HG03175 (cell line): ENCODE results near the gene USP7.
"Not testable (repeated sequence)": the region's sequence is repeated elsewhere in the genome, so short reads cannot be mapped to it uniquely, and the experiment has no call there.

Source experiments
- ATAC-seq: cut with Tn5 transposase; IDR thresholded peaks from one replicate; pipeline ENCODE4 v1.9.1; 2021; ENCODE audit warnings: mild to moderate bottlenecking, moderate library complexity; ENCODE audit not compliant: unreplicated experiment

USP7 gene

DNA sequence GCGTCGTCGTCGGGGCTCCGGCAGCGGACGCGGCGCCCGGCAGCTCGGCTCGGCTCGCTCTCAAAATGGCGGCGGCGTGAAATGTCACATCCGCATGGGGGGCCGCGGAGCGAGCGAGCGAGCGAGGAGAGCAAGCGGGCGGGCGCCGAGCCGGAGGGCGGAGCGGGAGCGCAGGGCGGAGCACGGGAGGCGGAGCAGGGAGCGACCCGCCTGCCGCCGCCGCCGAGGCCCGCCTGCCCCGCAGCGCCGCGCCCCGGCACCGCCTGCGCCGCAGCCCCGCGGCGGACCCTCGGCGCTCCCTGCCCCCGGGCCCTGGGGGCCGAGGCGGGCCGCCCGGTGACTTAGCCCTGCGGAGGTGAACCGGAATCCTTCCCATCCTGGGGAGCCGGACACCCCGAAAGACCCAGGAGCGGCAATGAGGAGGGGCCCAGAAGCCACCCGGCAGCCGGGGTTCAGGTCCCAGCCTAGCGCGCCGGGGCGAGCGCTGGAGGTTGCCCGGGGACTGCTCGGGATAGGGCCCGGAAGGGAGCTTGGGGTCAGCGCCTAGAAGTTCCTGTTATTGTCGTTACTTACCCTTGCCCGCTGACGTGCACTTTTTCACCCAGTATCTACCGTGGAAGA lies at the start of gene USP7:
TSS of gene USP7 (minus strand) at position 86 of the 621 bp plus-strand sequence. CDS start 621 bp downstream, outside the sequence.
- peak; percentile 86 for ATAC-seq

DNA sequence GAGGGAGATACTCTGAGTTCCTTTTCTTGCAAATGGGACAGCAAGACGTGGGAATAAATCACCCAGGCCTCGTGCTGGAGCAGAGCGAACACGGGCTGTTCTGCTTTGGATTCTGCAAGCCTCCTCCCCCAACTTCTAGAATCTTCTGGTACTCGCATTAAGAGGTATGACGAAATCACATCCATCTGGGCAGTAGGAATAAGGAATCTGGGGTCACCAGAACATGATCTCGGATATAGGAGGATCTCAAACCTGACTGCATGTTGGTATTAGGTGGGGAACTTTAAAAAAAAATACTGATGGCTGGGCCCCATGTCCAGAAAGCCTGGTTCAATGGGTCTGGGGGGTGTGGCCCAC lies 49.8 kb upstream of the USP7 start:
- ATAC-seq: no peak

DNA sequence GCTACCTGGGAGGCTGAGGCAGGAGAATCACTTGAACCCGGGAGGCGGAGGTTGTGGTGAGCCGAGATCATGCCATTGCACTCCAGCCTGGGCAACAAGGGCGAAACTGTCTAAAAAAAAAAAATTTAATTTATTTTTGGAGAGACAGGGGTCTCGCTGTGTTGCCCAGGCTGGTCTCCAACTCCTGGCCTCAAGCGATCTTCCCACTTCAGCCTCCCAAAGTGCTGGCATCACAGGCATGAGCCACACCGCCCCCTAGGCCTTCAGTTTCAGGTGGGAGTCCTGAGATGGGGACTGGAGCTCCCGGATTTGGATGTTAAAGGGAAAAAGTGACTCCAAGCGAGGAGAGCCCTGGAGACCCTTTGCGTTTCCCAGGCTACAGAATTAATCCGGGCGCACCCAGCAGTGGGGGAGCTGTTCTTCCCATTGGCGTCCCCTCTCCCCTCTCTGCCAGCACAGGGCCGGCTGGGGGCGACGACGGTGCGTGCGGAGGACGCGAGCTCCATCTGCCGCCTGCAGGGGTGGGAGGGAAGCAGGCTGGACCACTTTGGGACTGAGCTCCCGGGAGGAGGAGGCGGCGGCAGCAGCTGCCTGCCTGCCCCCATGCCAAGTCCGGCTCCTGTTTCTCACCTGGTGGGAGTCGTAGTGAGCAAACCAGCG lies 49.3 kb upstream of the USP7 start:
- ATAC-seq: no peak

DNA sequence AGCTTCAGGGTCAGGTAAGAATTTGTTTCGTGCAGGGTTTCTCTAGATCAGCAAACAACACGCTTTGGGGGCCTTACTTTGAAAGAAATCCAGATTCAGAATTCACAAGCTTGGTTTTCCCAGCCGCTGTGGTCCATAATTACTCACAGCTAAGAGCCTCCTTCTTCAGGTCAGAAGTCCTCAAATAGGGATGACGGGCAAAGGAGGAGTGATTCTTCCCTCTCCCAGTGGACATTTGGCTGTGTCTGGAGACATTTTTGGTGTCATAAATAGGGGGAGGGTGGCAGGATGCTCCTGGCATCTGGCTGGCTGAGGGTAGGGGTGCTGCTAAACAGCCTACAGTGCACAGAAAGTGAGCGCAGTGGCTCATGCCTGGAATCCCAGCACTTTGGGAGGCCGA lies 48.6 kb upstream of the USP7 start:
- ATAC-seq: no peak

DNA sequence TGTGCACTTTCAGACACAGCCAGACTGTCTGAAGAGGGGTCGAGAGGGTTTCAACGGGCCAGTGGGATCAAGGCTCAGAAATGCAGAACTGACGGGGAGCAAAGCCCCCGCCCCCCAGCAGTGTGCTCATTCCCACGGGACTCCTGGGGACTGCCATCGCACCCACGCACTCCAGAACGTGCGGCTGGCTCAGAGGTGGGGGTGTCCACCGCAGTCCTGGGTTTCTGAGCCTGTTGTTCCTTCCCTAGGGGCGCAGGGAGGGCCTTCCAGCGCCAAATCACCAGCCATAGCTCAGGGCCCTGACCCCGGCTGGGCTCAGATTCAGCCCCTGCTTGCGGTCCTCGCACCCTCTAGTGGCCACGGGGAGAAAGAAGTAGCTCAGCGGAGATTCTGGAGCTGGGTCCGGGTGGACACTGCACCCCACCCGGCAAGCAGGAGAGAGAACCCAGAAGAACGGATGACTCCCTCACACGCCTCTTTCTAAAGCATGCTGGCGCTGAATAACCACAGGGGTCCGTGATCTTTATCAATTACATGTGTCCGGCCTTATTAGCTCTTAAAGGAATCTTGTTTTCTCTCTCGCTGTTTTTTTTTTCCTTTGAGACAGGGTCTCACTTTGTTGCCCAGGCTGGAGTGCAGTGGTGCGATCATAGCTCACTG lies 45.0 kb upstream of the USP7 start:
- peak; percentile 85 for ATAC-seq

DNA sequence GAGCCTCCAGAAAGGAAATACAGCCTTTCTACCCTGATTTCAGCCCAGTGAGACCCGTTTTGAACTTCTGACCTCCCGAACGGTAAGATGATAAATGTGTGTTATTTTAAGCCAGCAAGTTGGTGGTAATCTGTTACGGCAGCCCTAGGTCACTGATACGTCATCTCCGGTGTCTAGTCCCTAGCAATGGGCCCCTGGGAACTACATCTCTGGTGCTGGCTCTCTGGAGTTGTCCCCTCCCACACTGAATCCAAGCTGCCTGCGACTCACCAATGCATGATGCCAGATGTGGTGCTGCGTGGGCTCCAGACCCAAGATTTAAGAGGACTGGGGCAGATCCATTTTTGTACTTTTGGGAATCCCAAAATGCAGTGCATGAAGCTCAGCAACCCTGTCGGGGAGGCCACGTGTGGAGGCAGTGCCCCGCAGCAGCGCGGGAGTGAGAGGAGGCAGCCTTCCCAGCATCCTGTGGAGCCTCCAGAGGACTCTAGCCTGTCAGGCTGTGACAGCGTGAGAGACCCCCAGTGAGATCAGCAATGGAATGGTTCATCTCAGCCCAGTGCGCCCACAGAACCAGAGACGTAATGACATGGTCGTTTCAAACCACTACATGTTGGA lies 43.6 kb upstream of the USP7 start:
- no peak for ATAC-seq

DNA sequence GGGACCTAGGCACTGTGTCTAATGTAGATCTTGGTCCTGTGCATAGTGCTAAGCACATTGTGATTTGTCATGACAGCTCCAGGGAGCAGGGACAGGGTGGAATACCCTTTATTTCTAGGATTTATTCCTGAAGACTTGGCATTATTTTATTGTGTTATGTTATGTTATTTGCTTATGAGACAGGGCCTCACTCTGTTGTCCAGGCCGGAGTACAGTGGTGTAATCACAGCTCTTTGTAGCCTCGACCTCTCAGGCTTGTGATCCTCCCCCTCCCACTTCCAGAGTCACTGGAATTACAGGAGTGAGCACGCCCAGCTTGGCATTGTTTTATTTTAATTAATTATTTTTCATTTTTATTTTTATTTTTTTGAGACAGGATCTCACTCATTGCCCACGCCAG lies 40.5 kb upstream of the USP7 start:
- no peak for ATAC-seq

DNA sequence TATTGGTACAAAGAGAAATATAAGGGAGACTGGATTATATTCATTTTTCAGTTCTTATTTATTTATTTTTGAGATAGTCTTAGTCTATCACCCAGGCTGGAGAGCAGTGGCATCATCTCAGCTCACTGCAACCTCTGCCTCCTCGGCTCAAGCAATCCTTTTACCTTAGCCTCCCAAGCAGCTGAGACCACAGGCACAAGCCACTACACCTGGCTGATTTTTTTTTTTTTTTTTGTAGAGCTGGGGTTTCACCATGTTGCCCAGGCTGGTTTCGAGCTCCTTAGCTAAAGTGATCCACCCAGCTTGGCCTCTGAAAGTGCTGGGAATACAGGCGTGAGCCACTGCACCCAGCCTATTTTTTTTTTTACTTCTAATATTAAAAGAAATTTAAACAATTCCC lies 40.1 kb upstream of the USP7 start:
- no peak for ATAC-seq

DNA sequence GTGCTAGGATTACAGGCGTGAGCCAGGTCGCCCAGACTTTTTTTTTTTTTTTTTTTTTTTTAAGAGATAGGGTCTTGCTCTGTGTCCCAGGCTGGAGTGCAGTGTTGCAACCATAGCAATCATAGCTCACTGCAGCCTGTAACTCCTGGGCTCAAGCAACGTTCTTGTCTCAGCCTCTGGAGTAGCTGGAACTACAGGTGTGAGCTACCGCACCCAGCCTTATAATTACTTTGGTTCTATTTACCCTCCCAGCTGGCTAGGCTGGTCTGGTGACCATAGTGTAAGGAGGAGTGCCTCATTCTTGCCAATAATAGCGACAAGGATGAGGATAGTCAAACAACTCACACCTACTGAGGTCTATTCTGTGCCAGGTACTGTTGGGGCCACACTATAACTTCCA lies 39.6 kb upstream of the USP7 start:
- no peak for ATAC-seq

DNA sequence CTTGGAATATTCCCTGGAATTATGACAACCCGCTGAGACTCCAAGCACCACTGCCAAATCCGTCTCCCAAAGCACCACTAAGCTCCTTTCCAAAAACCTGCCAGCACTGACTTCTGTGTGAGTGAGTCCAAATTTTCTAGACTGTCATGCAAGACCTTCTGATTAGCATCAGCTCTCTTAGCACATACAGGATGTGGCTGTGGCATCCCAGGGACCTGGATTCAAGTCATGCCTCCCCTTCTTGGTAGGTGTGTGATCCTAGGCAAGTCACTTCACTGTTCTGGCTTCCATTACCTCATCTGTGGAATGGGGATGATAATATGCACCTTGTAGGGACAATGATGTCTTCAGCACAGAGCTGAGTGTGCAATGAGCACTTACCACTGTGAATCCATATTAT lies 38.3 kb upstream of the USP7 start:
- ATAC-seq: no peak

DNA sequence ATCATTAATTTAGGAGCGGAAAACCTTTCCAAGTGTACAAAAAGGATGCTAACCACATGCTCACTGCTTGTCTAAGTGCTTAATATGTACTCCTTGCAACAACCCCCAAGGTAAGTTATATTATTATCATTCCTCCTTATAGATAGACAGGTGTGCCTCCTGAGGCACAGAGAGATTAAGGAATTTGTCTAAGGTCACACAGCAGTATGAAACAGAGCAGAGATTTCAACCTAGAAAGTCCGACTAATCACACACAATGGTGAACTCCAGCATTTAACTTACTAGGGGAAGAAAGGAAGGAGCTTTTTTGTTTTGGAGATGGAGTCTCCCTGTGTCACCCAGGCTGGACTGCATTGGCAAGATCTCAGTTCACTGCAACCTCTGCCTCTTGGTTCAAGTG lies 37.0 kb upstream of the USP7 start:
- ATAC-seq: no peak

DNA sequence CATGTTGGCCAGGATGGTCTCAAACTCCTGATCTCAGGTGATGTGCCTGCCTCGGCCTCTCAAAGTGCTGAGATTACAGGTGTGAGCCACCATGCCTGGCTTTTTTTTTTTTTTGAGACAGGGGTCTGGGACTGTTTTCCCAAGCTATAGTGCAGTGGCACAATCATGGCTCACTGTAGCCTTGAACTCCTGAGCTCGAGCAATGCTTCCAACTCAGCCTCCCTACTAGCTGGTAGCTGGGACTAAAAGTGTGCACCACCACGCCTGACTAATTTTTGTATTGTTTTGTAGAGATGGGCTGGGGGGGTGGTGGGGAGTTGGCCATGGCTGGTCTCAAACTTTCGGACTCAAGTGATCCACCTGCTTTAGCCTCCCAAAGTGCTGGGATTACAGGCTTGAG lies 36.1 kb upstream of the USP7 start:
- ATAC-seq: no peak

DNA sequence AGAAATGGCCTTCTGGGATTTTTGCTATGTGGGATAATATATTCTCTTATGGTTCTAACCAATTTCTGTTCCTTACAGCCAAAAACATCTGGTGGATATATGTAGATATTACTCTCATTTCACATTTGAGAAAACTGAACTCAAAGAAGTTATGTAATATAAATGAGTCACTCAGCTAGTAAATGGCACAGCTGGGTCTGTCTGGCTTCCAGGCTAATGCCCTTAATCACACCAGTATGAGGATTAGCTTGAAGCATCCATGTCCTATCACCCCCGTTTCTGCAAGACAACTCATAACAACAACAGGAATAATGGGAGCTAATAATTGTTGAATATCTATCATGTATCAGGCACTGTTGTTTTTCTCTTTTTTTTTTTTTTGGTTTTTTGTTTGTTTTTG lies 34.4 kb upstream of the USP7 start:
- ATAC-seq: no peak

DNA sequence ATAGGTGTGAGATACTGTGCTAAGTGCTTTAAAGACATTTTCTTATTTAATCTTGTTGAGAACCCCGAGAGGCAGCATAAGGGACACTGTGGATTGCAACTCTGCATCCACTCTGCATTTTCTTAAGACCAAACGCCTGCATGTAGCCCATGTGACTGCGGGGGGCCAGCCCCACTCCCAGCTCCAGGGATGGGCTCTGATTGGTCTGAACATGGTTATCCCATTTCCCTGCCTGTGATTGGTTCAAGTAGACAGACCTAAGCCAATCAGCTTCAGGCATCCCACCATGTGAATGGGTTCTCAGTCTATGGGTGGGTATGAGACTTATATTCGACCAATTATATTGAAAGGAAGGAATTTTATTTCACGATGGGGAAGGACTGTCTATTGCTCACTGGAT lies 33.2 kb upstream of the USP7 start:
- no peak for ATAC-seq

DNA sequence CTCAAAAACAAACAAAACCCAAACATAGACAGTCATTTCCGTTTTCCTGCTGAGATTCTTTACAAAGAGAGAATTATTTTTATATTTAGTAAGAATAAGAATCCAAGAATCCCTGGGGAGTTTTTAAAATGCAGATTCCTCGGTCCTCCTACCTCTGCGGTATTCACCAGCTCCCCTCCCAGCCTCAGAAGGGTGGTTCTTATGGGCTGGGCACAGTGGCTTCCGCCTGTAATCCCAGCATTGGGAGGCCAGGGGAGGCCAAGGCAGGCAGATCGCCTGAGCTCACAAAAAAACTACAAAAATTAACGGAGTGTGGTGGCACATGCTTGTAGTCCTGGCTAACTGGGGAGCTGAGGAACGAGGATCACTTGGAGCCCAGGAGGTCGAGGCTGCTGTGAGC lies 26.7 kb upstream of the USP7 start:
- no peak for ATAC-seq

DNA sequence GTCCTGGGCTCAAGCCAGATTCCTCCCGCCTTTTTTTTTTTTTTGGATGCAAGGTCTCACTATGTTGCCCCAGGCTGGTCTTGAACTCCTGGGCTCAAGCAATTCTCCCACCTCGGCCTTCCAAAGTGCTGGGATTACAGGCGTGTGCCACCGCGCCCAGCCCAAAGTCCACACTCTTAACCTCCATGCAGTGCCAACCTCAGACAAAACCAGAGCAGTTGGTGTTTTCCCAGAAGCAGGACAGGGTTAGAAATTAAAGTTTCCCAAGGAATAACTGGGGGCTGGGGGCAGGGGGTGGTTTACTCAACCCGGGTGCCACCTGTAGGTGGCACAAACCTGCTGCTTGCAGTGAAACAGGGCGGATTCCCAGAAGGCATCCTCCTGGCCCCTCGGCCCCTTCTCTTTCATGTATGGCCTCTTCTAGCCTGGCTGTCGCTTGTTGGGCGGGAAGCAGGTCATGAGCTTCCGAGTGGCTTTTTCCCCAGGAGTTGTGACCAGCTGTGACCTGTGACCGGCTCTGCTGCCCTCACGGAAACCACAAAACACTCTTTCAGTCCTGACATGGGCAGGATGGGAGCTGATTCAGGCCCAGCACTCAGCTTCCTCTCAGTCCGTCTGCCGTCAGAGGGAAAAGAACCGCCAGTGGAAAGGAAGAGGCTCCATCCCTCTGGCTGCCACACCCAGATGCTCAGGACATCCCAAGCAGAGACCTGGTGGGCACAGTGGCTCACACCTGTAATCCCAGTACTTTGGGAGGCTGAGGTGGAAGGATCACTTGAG lies 25.6 kb upstream of the USP7 start:
- no peak for ATAC-seq

DNA sequence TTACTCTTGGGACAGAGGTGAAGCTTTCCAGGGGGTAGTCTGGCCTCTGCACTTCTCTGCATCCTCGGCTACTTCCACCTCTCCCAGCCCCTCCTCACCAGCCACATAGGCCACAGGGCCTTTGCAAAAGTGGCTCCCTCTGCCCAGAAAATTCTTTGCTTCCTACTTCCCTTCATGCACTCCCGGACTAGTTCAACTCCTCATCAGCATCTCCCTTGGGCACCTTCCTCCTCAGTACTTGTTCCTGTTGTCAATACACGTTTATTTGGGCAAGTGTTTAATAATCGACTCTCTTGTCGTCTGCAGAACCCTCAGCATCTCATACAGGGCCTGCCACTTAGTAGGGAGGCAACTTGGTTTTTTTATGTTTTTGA lies 23.1 kb upstream of the USP7 start:
- no peak for ATAC-seq

DNA sequence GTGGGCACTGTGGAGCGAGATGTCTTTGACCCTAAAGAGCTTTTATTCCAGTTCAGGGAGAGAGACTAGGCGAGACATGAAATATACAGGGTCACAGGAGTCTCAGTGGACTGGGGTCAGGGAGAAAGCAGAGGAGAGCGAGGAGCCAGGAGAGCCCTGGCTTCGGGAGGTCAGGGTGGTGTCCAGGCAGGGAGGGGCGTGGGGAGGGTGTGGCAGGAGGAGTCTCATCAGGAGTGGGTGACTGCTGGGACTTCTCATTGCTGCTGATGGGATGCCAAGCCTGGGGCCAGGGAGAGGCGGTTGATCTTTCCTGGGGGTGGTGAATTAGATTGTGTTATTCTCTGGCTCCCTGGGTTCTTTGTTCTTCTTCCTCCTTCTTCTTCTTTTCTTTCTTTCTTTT lies 22.4 kb upstream of the USP7 start:
- ATAC-seq: no peak

DNA sequence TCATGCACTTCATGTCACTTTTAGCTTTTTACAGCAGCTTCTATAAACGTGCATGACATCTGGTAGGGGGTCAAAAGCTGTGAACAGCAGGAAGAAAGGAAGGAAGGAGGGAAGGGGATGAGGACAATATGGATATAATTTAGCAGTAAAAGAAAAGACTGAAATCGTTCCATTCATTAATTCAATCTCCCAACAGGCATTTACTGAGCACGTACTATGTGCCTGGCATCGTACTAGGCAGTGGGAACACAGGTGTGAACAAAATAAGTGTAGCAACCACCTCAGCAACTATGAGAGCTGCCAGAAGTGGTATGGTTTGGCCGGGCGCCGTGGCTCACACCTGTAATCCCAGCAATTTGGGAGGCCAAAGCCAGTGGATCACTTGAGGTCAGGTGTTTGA lies 19.1 kb upstream of the USP7 start:
- no peak for ATAC-seq

DNA sequence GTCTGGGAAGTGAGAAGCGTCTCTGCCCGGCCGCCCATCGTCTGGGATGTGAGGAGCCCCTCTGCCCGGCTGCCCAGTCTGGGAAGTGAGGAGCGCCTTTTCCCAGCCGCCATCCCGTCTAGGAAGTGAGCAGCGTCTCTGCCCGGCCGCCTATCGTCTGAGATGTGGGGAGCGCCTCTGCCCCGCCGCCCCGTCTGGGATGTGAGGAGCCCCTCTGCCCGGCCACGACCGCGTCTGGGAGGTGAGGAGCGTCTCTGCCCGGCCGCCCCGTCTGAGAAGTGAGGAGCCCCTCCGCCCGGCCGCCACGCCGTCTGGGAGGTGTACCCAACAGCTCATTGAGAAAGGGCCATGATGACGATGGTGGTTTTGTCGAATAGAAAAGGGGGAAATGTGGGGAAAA lies 18.2 kb upstream of the USP7 start:
- ATAC-seq: not testable (repeated sequence)

DNA sequence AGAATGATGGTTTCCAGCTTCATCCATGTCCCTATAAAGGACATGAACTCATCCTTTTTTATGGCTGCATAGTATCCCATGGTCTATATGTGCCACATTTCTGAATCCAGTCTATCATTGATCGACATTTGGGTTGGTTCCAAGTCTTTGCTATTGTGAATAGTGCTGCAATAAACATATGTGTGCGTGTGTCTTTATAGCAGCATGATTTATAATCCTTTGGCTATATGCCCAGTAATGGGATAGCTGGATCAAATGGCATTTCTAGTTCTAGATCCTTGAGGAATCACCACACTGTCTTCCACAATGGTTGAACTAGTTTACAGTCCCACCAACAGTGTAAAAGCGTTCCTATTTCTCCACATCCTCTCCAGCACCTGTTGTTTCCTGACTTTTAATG lies 12.5 kb upstream of the USP7 start:
- ATAC-seq: not testable (repeated sequence)
